ENCODE data around the gene PLPP2. TPM values are rescaled to one million over a fixed set of nuclear protein-coding genes. Genes with fewer than 3 reads are reported as not detected.

Gene PLPP2
- total and polyA plus RNA-seq, 2 of the 13 experiments (the other 11 are each of a cell fraction or from before 2014, with no cell fraction given): not detected

DNA sequence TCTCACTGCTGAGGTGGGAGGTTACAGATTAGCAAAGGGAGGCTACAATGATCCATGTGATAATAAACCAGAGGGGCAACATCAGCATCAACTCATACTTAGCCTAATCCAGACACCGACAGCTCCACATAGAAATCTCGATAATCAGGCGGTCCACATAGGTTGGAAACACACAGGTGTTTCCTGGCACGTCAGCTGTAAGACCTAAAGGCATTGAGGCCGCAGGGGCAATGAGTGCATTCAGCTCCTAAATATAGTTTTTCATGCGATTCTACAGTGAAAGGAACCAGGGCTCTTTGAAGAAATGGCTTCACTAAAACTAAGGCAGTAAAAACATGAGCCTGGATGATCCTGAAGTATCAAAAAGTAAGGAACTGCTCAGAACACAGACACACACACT, 19.3 kb downstream of the PLPP2 start:
- Histone ChIP-seq H3K27me3 (ENCODE audit: control insufficient read depth in 1 of 2, insufficient read depth in 2 of 2, low read length in 2 of 2) (peaks cover 0 to 16% of the 10 kb centered on the region in 2 experiments; a peak in 3 of 5 replicates), H3K27ac (ENCODE audit: extremely low read length, insufficient read depth, low read length) (no peak overlapping the region), H3K4me1 (ENCODE audit: insufficient read depth, low read length) (no peaks in the 10 kb centered on the region), H3K36me3 (replicated peaks in 1 of 2; ENCODE audit: control insufficient read depth in 1 of 2, insufficient read depth in 2 of 2, low read length in 2 of 2) (no peaks in the 10 kb centered on the region), H3K9me3 (ENCODE audit: low read length) (no peaks in the 10 kb centered on the region), H3K4me2 (ENCODE audit: low read depth, low read length) (no peak overlapping the region), H3K79me2 (ENCODE audit: insufficient read depth, low read length) (no peaks in the 10 kb centered on the region), H4K20me1 (ENCODE audit: insufficient read depth, low read length) (no peaks in the 10 kb centered on the region), H3K9ac (ENCODE audit: insufficient read depth, low read depth, low read length) (no peak overlapping the region), H2AFZ (ENCODE audit: low read length) (no peak overlapping the region), H3K4me3 (replicated peaks in 1 of 3; ENCODE audit: insufficient read depth in 1 of 3, low read depth in 2 of 3, low read length in 3 of 3) (no peak overlapping the region)
- no peak for TF ChIP-seq POLR2AphosphoS2 (IDR thresholded peaks at IDR 0.05; ENCODE audit: low read depth, low read length)
- no peak for TF ChIP-seq NKX3-1 (CRISPR knock-in tag; IDR thresholded peaks at IDR 0.05)
- TF ChIP-seq, protein P1, sequence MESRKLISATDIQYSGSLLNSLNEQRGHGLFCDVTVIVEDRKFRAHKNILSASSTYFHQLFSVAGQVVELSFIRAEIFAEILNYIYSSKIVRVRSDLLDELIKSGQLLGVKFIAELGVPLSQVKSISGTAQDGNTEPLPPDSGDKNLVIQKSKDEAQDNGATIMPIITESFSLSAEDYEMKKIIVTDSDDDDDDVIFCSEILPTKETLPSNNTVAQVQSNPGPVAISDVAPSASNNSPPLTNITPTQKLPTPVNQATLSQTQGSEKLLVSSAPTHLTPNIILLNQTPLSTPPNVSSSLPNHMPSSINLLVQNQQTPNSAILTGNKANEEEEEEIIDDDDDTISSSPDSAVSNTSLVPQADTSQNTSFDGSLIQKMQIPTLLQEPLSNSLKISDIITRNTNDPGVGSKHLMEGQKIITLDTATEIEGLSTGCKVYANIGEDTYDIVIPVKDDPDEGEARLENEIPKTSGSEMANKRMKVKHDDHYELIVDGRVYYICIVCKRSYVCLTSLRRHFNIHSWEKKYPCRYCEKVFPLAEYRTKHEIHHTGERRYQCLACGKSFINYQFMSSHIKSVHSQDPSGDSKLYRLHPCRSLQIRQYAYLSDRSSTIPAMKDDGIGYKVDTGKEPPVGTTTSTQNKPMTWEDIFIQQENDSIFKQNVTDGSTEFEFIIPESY (CRISPR knock-in tag; IDR thresholded peaks at IDR 0.05): no peak
- TF ChIP-seq ZNF674 (CRISPR knock-in tag; IDR thresholded peaks at IDR 0.05; ENCODE audit: low read depth): no peak
- TF ChIP-seq ZFP41 (CRISPR knock-in tag; IDR thresholded peaks at IDR 0.05; ENCODE audit: borderline replicate concordance): no peak
- TF ChIP-seq, protein P2, sequence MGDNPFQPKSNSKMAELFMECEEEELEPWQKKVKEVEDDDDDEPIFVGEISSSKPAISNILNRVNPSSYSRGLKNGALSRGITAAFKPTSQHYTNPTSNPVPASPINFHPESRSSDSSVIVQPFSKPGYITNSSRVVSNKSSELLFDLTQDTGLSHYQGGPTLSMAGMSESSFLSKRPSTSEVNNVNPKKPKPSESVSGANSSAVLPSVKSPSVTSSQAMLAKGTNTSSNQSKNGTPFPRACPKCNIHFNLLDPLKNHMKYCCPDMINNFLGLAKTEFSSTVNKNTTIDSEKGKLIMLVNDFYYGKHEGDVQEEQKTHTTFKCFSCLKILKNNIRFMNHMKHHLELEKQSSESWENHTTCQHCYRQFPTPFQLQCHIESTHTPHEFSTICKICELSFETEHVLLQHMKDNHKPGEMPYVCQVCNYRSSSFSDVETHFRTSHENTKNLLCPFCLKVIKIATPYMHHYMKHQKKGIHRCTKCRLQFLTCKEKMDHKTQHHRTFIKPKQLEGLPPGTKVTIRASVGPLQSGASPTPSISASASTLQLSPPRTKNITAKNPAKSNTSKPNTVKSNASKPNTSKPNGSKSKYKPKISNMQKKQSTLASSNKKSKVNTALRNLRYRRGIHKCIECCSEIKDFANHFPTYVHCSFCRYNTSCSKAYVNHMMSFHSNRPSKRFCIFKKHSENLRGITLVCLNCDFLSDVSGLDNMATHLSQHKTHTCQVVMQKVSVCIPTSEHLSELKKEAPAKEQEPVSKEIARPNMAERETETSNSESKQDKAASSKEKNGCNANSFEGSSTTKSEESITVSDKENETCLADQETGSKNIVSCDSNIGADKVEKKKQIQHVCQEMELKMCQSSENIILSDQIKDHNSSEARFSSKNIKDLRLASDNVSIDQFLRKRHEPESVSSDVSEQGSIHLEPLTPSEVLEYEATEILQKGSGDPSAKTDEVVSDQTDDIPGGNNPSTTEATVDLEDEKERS (CRISPR knock-in tag; IDR thresholded peaks at IDR 0.05): no peak
- no peak for TF ChIP-seq PHF21A (CRISPR knock-in tag; IDR thresholded peaks at IDR 0.05)
- TF ChIP-seq HNF4G (IDR thresholded peaks at IDR 0.05; ENCODE audit: borderline replicate concordance, low read depth, low read length): no peak
- TF ChIP-seq HNF4G (CRISPR knock-in tag; IDR thresholded peaks at IDR 0.05; ENCODE audit: borderline replicate concordance, low read depth): no peak
- TF ChIP-seq, protein P3, sequence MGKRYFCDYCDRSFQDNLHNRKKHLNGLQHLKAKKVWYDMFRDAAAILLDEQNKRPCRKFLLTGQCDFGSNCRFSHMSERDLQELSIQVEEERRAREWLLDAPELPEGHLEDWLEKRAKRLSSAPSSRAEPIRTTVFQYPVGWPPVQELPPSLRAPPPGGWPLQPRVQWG (CRISPR knock-in tag; IDR thresholded peaks at IDR 0.05; ENCODE audit: borderline replicate concordance, low read depth): no peak
- no peak for TF ChIP-seq ATRX (CRISPR knock-in tag; IDR thresholded peaks at IDR 0.05; ENCODE audit: borderline replicate concordance)
- no peak for TF ChIP-seq SKI (IDR thresholded peaks at IDR 0.05; ENCODE audit: partially characterized antibody)
- TF ChIP-seq TSC22D2 (CRISPR knock-in tag; IDR thresholded peaks at IDR 0.05; ENCODE audit: borderline replicate concordance): no peak
- no peak for TF ChIP-seq ZNF44 (CRISPR knock-in tag; IDR thresholded peaks at IDR 0.05)
- no peak for TF ChIP-seq KDM5A (IDR thresholded peaks at IDR 0.05; ENCODE audit: borderline replicate concordance, low read length)
- no peak for TF ChIP-seq SNAI1 (CRISPR knock-in tag; IDR thresholded peaks at IDR 0.05; ENCODE audit: borderline replicate concordance)
- TF ChIP-seq, protein P4, sequence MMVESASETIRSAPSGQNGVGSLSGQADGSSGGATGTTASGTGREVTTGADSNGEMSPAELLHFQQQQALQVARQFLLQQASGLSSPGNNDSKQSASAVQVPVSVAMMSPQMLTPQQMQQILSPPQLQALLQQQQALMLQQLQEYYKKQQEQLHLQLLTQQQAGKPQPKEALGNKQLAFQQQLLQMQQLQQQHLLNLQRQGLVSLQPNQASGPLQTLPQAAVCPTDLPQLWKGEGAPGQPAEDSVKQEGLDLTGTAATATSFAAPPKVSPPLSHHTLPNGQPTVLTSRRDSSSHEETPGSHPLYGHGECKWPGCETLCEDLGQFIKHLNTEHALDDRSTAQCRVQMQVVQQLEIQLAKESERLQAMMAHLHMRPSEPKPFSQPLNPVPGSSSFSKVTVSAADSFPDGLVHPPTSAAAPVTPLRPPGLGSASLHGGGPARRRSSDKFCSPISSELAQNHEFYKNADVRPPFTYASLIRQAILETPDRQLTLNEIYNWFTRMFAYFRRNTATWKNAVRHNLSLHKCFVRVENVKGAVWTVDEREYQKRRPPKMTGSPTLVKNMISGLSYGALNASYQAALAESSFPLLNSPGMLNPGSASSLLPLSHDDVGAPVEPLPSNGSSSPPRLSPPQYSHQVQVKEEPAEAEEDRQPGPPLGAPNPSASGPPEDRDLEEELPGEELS (CRISPR knock-in tag; IDR thresholded peaks at IDR 0.05): no peak
- TF ChIP-seq FOXP1 (IDR thresholded peaks at IDR 0.05): no peak
- no peak for TF ChIP-seq FOXP1 (CRISPR knock-in tag; IDR thresholded peaks at IDR 0.05)
- no peak for TF ChIP-seq JARID2 (CRISPR knock-in tag; IDR thresholded peaks at IDR 0.05; ENCODE audit: insufficient replicate concordance)
- no TSS peak for BruUV-seq (replicated peaks)
- ATAC-seq (no peak), FAIRE-seq (no peak), DNase-seq (ENCODE audit: low spot score) (no peak)
- ChIA-PET POLR2A (no interaction called here), CTCF (ENCODE audit: low intra/inter-chr PET ratio, low total read pairs) (no interaction called here)
- intact Hi-C loops (cut with micrococcal nuclease; ENCODE audit: unreplicated experiment) (no loop called here), in situ Hi-C loops (cut with HindIII; ENCODE audit: extremely low pct_ligation_motif_present, low pct_unique_long_range_greater_than_20kb) (no loop called here)
- 28% methylated on average over 6 of the region's 6 CpGs for WGBS (ENCODE audit: low lambda C conversion rate)
